A549 (cell line): ENCODE measurements around the gene RHOD. TPM values are rescaled to one million over a fixed set of nuclear protein-coding genes. Genes with fewer than 3 reads are reported as not detected.

Source experiments
- ATAC-seq, 2 experiments: fragments of 200-7000 bp in 1 of 2; fragments of >200 bp in 1 of 2; cut with Nextera tagmentation in 1 of 2; cut with Tn5 transposase in 1 of 2; 3 replicates each; pipeline versions ENCODE4 v1.8.0 to v1.9.1; 2018 to 2020; ENCODE audit warnings: mild to moderate bottlenecking in 1 of 2, moderate library complexity in 1 of 2
- CTCF ChIA-PET: fragments of 300-600 bp; sonication (Branson Sonifier 250); formaldehyde crosslinking; extraction: SDS; loops from one replicate; lab custom pipeline; 2021; ENCODE audit warnings: antibody characterized with exemption, inconsistent platforms; lab: Yijun Ruan, JAX
- POLR2A ChIA-PET: fragments of 350-600 bp; formaldehyde crosslinking; extraction: SDS; loops from one replicate; lab custom pipeline; 2021; ENCODE audit warnings: antibody characterized with exemption, inconsistent platforms; lab: Yijun Ruan, JAX
- DNase-seq, 2 experiments: peaks; one replicate each; pipeline versions ENCODE4 v3.0.0 to v3.0.0-alpha.2; 2011 to 2016; ENCODE audit warnings: low read depth in 1 of 2, low spot score in 1 of 2
- FAIRE-seq: peaks from 2 replicates; lab custom pipeline; 2011; peaks lifted over from hg19 to GRCh38; lab: Jason Lieb, UNC
- H3K27ac ChIP-seq, 2 experiments: fragments of >200 bp; sonication (Bioruptor Twin); formaldehyde crosslinking; 3 replicates each; pipeline ENCODE4 v1.5.1; 2016 to 2017
- H3K4me1 ChIP-seq: fragments of >200 bp; sonication (Bioruptor Twin); formaldehyde crosslinking; 3 replicates; pipeline ENCODE4 v1.6.1; 2016
- H3K4me2 ChIP-seq: fragments of >200 bp; sonication (Bioruptor Twin); formaldehyde crosslinking; 3 replicates; pipeline ENCODE4 v1.6.1; 2016
- H3K4me3 ChIP-seq: fragments of >200 bp; sonication (Bioruptor Twin); formaldehyde crosslinking; 3 replicates; pipeline ENCODE4 v1.5.1; 2016
- H3K9me3 ChIP-seq: fragments of >200 bp; sonication (Bioruptor Twin); formaldehyde crosslinking; 3 replicates; pipeline ENCODE4 v1.6.1; 2016
- ATOH8 ChIP-seq: fragments of 250-450 bp; sonication (Bioruptor Pico); IDR thresholded peaks from 2 replicates; pipeline ENCODE4 v1.5.0; 2020; ENCODE audit warnings: low read depth, mild to moderate bottlenecking, moderate library complexity
- CBX2 ChIP-seq: fragments of 200-600 bp; sonication (generic); IDR thresholded peaks from 2 replicates; pipeline ENCODE4 v1.6.1; 2016; ENCODE audit warnings: low read depth, mild to moderate bottlenecking, borderline replicate concordance
- CBX8 ChIP-seq: fragments of 200-600 bp; sonication (generic); IDR thresholded peaks from 2 replicates; pipeline ENCODE4 v1.6.1; 2016
- E2F6 ChIP-seq: IDR thresholded peaks from 2 replicates; pipeline ENCODE4 v1.6.1; 2012; ENCODE audit warnings: low read depth, borderline replicate concordance
- EHMT2 ChIP-seq: fragments of 200-600 bp; sonication (generic); IDR thresholded peaks from 2 replicates; pipeline ENCODE4 v1.6.1; 2016; ENCODE audit warnings: antibody characterized with exemption, low read depth, mild to moderate bottlenecking, moderate library complexity
- FOSB ChIP-seq: fragments of 250-450 bp; sonication (Bioruptor Pico); IDR thresholded peaks from 2 replicates; pipeline ENCODE4 v1.5.0; 2020; ENCODE audit warnings: mild to moderate bottlenecking, moderate library complexity
- HMGXB4 ChIP-seq: fragments of 250-450 bp; sonication (Bioruptor Pico); IDR thresholded peaks from 2 replicates; pipeline ENCODE4 v1.5.0; 2021; ENCODE audit warnings: mild to moderate bottlenecking, moderate library complexity, borderline replicate concordance
- JUN ChIP-seq, 2 experiments: fragments of >200 bp; sonication (Bioruptor Twin); formaldehyde crosslinking; IDR thresholded peaks; 2 replicates in 1 of 2; 3 replicates in 1 of 2; pipeline ENCODE4 v1.6.1; 2016 to 2017
- KDM1A ChIP-seq: fragments of 200-600 bp; sonication (generic); IDR thresholded peaks from 2 replicates; pipeline ENCODE4 v1.6.1; 2016; ENCODE audit warnings: low read depth, mild to moderate bottlenecking
- KDM5A ChIP-seq: fragments of 200-600 bp; sonication (generic); IDR thresholded peaks from 2 replicates; pipeline ENCODE4 v1.6.1; 2016; ENCODE audit warnings: antibody characterized with exemption, mild to moderate bottlenecking
- NPAS2 ChIP-seq: fragments of 250-450 bp; sonication (Bioruptor Pico); IDR thresholded peaks from 2 replicates; pipeline ENCODE4 v1.8.0; 2022; ENCODE audit warnings: mild to moderate bottlenecking, moderate library complexity, borderline replicate concordance
- NR3C1 ChIP-seq: fragments of >200 bp; sonication (Bioruptor Twin); formaldehyde crosslinking; IDR thresholded peaks from 3 replicates; pipeline ENCODE4 v1.6.1; 2017
- PHF8 ChIP-seq: fragments of 200-600 bp; sonication (generic); IDR thresholded peaks from 2 replicates; pipeline ENCODE4 v1.6.1; 2016; ENCODE audit warnings: low read depth, mild to moderate bottlenecking, antibody characterized with exemption, moderate library complexity, borderline replicate concordance
- POLR2A ChIP-seq: IDR thresholded peaks from 2 replicates; pipeline ENCODE4 v1.6.1; 2012; ENCODE audit warnings: mild to moderate bottlenecking, low read length
- RAD21 ChIP-seq, 2 experiments: fragments of >200 bp in 1 of 2; sonication (Bioruptor Twin) in 1 of 2; formaldehyde crosslinking in 1 of 2; IDR thresholded peaks in 1 of 2; conservative IDR thresholded peaks in 1 of 2; 2 replicates in 1 of 2; 3 replicates in 1 of 2; pipeline ENCODE4 v1.6.1; 2012 to 2018; ENCODE audit warnings: inconsistent platforms in 1 of 2
- RFX5 ChIP-seq: fragments of 450-650 bp; IDR thresholded peaks from 2 replicates; pipeline ENCODE4 v1.7.1; 2014; ENCODE audit warnings: antibody characterized with exemption, mild to moderate bottlenecking, moderate library complexity
- RNF2 ChIP-seq: fragments of 200-600 bp; sonication (generic); IDR thresholded peaks from 2 replicates; pipeline ENCODE4 v1.6.1; 2016; ENCODE audit warnings: low read depth, mild to moderate bottlenecking, antibody characterized with exemption, moderate library complexity, borderline replicate concordance
- SMC3 ChIP-seq: fragments of >200 bp; sonication (Bioruptor Twin); formaldehyde crosslinking; IDR thresholded peaks from 3 replicates; pipeline ENCODE4 v1.6.1; 2018; ENCODE audit warnings: inconsistent platforms
- SREBF2 ChIP-seq: fragments of 450-650 bp; IDR thresholded peaks from 2 replicates; pipeline ENCODE4 v1.6.1; 2014; ENCODE audit warnings: mild to moderate bottlenecking, moderate library complexity
- USF2 ChIP-seq: fragments of 450-650 bp; IDR thresholded peaks from 2 replicates; pipeline ENCODE4 v1.6.1; 2014; ENCODE audit warnings: antibody characterized with exemption
- ZC3H11A ChIP-seq: fragments of 450-650 bp; IDR thresholded peaks from 2 replicates; pipeline ENCODE4 v1.6.1; 2014; ENCODE audit warnings: antibody characterized with exemption, mild to moderate bottlenecking
- ZFP36 ChIP-seq: fragments of 450-650 bp; IDR thresholded peaks from 2 replicates; pipeline ENCODE4 v1.6.1; 2014; ENCODE audit warnings: borderline replicate concordance; ENCODE audit not compliant: partially characterized antibody
- ZNF302 ChIP-seq: fragments of 250-450 bp; sonication (Bioruptor Pico); IDR thresholded peaks from 2 replicates; pipeline ENCODE4 v1.9.0; 2021; ENCODE audit warnings: inconsistent platforms, mild to moderate bottlenecking, moderate library complexity
- ZSCAN20 ChIP-seq: fragments of 250-450 bp; sonication (Bioruptor Pico); IDR thresholded peaks from 2 replicates; pipeline ENCODE4 v1.8.0; 2022; ENCODE audit warnings: mild to moderate bottlenecking, moderate library complexity
- WGBS: methylation state at CpG from one replicate; pipeline ENCODE4 v1.1.6; 2017; ENCODE audit errors: missing lambda C conversion rate; 5-methylcytosine and 5-hydroxymethylcytosine counted together
- polyA plus RNA-seq, 4 experiments: library from polyadenylated mRNA; depleted of rRNA in 3 of 4; stranded (reverse); fragments of >200 nt; fragmentation: RNase III in 1 of 4; extraction: RNeasy Plus Mini Kit Qiagen cat#74134 plus additional on column Dnase treatment in 1 of 4; gene quantifications; 2 replicates in 3 of 4; 3 replicates in 1 of 4; pipeline ENCODE4 v1.2.3, GENCODE V29; 2011 to 2017

The RHOD gene
- polyA plus RNA-seq, 2 of the 4 experiments (the other 2 are of a cell fraction), result 13.6 to 33.2 TPM

- 75% methylated on average over 1 of the region's 1 CpG for WGBS
- Histone ChIP-seq H3K9me3 (no peaks in the 10 kb centered on the region), H3K4me2 (no peak overlapping the region), H3K27ac (no peak overlapping the region), H3K4me1 (no peaks in the 10 kb centered on the region), H3K4me3 (no peak overlapping the region)
- FAIRE-seq, result no peak
- DNase-seq, result no peak
- TF ChIP-seq ZC3H11A (no peak), KDM1A (no peak), USF2 (no peak), ZSCAN20 (CRISPR knock-in tag) (no peak), SMC3 (no peak), NPAS2 (CRISPR knock-in tag) (no peak), NR3C1 (no peak), ZNF302 (no peak)
- ChIA-PET POLR2A (no interaction called here), CTCF (interaction anchor here (0.6 to 3.1 kb wide), 22 partner anchors 9 to 222 kb away, joined by 3 to 28 read pairs (median 4); partner anchors contain the start of genes KDM2A and SSH3)
- peak in 1 of 2 experiments; percentile 50; a peak in 3 of 6 replicates for ATAC-seq
These were observed 38.5 kb downstream of the RHOD start for GRCh38 chr11:67095214-67095507.

GRCh38 chr11:67098799-67099429 is 42.3 kb downstream of the RHOD start:
- ATAC-seq (0 out of 6 replicates have a peak, but pooled peaks of 1 of the 2 experiments have one; percentile 26), DNase-seq (no peak), FAIRE-seq (no peak)
- TF ChIP-seq ZFP36 (no peak), RNF2 (no peak), CBX8 (no peak), FOSB (CRISPR knock-in tag) (no peak), NPAS2 (CRISPR knock-in tag) (no peak), KDM1A (no peak), ATOH8 (CRISPR knock-in tag) (no peak), JUN (IDR thresholded peaks at IDR 0.05) (no peak), USF2 (no peak), EHMT2 (no peak), SREBF2 (no peak), CBX2 (no peak), RAD21 (conservative IDR thresholded peaks at IDR 0.05 in 1 of 2, IDR thresholded peaks at IDR 0.05 in 1 of 2) (no peak), ZC3H11A (no peak), E2F6 (no peak), POLR2A (no peak), PHF8 (no peak), RFX5 (no peak), HMGXB4 (CRISPR knock-in tag) (no peak), KDM5A (no peak)
- no peaks in the 10 kb centered on the region for H3K9me3 ChIP-seq
- H3K4me2 ChIP-seq, result no peak overlapping the region
- H3K27ac ChIP-seq, result no peak overlapping the region
- 66% methylated on average over 6 of the region's 6 CpGs for WGBS
- H3K4me1 ChIP-seq, result no peaks in the 10 kb centered on the region
- H3K4me3 ChIP-seq, result no peak overlapping the region
- ChIA-PET POLR2A (no interaction called here), CTCF (interaction anchor here (1.3 kb wide), 1 partner anchor 18 kb away, joined by 3 read pairs; no protein-coding TSS in a partner anchor)
